Measurements from ENCODE around the gene DPM3.
A peak's percentile ranks its signal among the peaks of the same experiment; 100 is the strongest.

The DPM3 gene

GRCh38 chr1:155178441-155179111 lies 38.2 kb upstream of the DPM3 start:
- no peak for DNase-seq (ENCODE audit: low read depth)
- no peak overlapping the region for H3K4me3 ChIP-seq (ENCODE audit: low read depth, low read length)
- no peak for TF ChIP-seq CTCF (IDR thresholded peaks at IDR 0.05; ENCODE audit: insufficient read depth, low read depth, low read length, missing control alignments)

DNA sequence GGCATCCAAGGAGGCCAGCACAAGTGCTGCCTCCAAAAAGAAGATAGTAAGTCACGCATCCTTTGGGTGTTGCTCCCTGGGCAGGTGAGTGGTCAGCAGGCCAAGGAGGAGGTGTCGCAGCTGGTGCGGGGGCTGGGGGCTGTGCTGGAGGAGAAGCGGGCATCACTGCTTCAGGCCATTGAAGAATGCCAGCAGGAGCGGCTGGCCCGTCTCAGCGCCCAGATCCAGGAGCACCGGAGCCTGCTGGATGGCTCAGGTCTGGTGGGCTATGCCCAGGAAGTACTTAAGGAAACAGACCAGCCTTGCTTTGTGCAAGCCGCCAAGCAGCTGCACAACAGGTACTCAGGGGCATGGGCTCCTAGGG lies 37.6 kb upstream of the DPM3 start:
- H3K4me3 ChIP-seq (ENCODE audit: low read depth, low read length), result no peak overlapping the region
- no peak for DNase-seq (ENCODE audit: low read depth)
- TF ChIP-seq CTCF (IDR thresholded peaks at IDR 0.05; ENCODE audit: insufficient read depth, low read depth, low read length, missing control alignments), result no peak

DNA sequence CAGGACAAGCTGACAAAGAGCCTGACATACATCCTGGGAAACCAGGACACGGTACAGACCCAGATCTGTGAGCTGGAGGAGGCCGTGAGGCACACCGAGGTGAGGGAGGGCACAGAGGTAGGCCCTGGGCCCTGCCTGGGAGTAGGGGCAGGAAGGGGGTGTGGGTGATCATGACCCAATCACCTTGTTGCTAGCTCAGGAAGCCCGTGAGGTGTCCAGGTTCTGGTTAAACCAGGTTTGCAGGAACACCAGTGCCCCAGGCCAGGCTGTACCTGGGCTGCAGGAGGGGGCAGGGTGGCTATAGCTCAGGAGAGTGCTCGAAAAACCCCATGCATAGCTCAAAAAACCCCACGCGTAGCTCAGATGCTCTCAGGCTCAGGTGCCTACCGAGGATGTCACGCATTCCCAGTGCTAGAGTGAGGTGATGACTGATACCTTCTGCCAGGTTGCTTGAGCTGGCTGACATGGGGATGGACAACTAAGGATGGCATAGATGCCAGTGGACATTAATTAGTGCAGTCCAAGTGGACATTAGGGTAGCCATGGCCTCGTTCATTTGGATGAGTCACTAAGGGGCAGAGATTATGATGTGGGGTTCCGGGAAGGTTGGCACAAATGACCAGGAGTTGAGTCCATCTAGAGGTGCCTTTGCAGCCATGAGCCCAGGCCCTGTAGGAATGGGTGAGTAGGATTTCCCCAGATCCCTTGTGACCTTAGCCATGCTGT lies 37.0 kb upstream of the DPM3 start:
- no peak for DNase-seq (ENCODE audit: low read depth)
- no peak for TF ChIP-seq CTCF (IDR thresholded peaks at IDR 0.05; ENCODE audit: insufficient read depth, low read depth, low read length, missing control alignments)
- no peak overlapping the region for H3K4me3 ChIP-seq (ENCODE audit: low read depth, low read length)

DNA sequence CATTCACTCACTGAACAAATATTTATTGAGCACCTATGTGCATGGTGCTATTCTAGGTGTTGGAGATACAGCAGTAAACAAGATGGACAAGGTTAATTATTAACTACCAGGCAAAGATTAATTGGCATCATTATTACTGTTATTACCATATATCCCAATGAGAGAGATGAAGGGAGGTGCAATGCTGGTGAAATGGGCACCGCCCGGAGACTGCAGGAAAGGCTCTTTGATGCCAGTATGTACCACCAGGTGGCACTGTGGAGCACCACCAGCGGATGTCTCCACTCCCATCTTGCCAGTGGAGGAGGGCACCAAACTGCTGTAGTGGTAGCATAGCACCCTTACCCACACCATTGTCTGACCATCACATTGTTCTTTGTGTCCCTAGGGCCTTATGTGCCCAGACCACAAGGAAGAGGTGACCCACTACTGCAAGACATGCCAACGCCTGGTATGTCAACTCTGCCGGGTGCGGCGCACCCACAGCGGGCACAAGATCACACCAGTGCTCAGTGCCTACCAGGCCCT lies 36.3 kb upstream of the DPM3 start:
- no peak overlapping the region for H3K4me3 ChIP-seq (ENCODE audit: low read depth, low read length)
- peak; percentile 91 for TF ChIP-seq CTCF (IDR thresholded peaks at IDR 0.05; ENCODE audit: insufficient read depth, low read depth, low read length, missing control alignments)
- DNase-seq (ENCODE audit: low read depth), result peak; percentile 82

DNA sequence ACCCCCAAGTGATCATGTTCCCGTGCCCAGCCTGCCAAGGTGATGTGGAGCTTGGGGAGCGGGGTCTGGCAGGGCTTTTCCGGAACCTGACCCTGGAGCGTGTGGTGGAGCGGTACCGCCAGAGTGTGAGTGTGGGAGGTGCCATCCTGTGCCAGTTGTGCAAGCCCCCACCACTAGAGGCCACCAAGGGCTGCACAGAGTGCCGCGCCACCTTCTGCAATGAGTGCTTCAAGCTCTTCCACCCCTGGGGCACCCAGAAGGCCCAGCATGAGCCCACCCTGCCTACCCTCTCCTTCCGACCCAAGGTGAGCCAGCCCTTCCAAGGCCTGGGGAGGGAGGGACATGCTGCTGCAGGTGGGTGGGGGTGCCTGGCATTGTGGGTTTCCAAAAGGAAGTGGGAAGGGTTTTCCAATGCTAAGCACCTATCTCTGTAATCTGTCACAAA lies 35.6 kb upstream of the DPM3 start:
- H3K4me3 ChIP-seq (ENCODE audit: low read depth, low read length), result no peak overlapping the region
- peak; percentile 29 for DNase-seq (ENCODE audit: low read depth)
- TF ChIP-seq CTCF (IDR thresholded peaks at IDR 0.05; ENCODE audit: insufficient read depth, low read depth, low read length, missing control alignments), result peak; percentile 20

GRCh38 chr1:155175281-155175926 lies 35.1 kb upstream of the DPM3 start:
- DNase-seq (ENCODE audit: low read depth), result peak; percentile 2
- no peak for TF ChIP-seq CTCF (IDR thresholded peaks at IDR 0.05; ENCODE audit: insufficient read depth, low read depth, low read length, missing control alignments)
- H3K4me3 ChIP-seq (ENCODE audit: low read depth, low read length), result no peak overlapping the region
